Measurements from ENCODE around the gene PLA2G4D.

Gene PLA2G4D

DNA sequence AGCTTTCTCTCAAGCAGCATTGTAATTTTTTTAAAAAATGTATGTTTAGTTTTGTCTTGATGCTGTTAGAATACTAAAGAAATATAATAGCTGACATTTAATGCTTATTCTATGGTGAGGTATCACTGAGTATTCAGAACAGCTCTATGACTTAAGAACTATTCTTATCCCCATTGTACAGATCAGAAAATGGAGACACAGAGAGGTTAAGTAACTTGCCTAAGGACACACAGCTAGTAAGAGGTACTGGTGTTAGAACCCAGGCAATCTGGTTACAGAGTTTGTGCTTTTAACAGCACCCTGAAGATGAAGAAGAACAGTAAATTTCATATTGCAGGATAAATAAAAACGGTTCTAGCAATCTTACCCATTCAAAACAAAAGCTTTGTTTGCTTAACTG is 15.5 kb downstream of the PLA2G4D start:
- Mint-ChIP-seq H3K4me1 (ENCODE audit: low read depth) (no peaks in the 10 kb centered on the region), H3K9me3 (no peaks in the 10 kb centered on the region), H3K27ac (no peak overlapping the region), H3K27me3 (no peaks in the 10 kb centered on the region), H3K36me3 (ENCODE audit: low read depth) (no peaks in the 10 kb centered on the region), H3K4me3 (no peak overlapping the region)

DNA sequence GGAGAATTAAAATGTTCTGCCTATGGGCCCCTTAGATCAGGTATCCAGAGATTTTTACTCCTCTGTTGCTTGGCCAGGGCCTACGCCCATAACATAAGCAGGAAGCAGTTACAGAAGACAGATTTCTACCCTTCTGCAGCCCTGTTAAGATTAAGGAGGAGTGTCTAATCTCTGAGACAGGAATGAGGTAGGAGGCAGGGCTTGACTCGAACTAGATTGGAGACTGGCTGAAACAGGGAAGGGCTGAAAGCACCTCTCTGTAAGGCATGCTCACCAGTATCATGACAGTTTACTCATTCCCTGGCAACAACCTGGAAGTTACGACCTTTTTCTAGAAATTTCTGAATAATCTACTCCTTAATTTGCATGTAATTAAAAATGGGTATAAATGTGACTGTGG is 16.7 kb downstream of the PLA2G4D start:
- H3K36me3 Mint-ChIP-seq (ENCODE audit: low read depth): no peaks in the 10 kb centered on the region
- H3K4me3 Mint-ChIP-seq: no peak overlapping the region
- no peaks in the 10 kb centered on the region for H3K4me1 Mint-ChIP-seq (ENCODE audit: low read depth)
- H3K9me3 Mint-ChIP-seq: no peaks in the 10 kb centered on the region
- H3K27me3 Mint-ChIP-seq: no peaks in the 10 kb centered on the region
- H3K27ac Mint-ChIP-seq: no peak overlapping the region

DNA sequence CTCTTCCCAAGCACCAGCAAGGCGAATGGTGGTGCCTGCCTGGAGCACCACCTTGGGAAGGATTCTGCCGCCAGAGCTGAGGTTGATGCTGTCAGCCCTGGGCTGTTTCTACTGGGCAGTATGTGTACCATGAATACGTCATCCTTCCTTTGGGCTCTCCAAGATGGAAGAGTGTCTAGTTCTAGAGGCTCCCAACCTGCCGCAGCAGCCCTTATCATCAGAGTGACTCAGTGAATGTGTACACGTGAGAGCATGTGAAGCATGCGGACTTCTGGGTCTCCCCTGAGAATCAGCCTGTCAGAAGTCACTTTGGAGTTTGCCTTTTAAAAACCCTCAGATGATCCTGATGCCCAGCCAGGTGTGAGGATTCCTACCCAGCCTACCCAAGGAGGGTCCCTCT is 20.9 kb downstream of the PLA2G4D start:
- Mint-ChIP-seq H3K4me1 (ENCODE audit: low read depth) (no peaks in the 10 kb centered on the region), H3K27ac (no peak overlapping the region), H3K36me3 (ENCODE audit: low read depth) (no peaks in the 10 kb centered on the region), H3K27me3 (no peaks in the 10 kb centered on the region), H3K4me3 (no peak overlapping the region), H3K9me3 (no peaks in the 10 kb centered on the region)

DNA sequence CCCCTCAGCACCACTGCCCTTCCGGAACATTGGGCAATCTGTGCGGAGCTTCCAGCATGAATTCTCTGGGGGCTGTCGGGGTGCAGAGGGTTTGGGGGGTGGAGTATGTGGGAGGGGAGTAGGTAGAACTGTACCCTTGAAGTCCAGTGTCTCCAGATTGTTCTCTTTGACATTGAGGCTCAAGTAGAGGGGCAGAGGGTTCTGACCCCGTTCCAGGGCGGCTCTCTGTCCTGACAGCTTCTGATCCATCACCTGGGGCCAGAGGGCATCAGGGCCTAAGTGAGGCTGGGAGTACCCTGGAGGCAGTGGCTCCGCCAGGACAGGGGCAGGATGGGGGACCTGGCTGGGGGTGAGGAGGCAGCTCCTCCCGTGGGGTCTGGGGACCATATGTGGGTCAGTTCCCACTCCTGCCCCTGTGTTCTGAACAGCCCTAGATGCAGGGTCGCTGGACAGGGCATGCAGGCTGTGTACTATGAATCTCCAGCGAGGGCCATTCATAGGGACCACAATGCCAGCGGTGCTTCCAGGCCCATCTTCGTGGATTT is 22.1 kb downstream of the PLA2G4D start:
- H3K4me3 Mint-ChIP-seq: no peak overlapping the region
- no peaks in the 10 kb centered on the region for H3K27me3 Mint-ChIP-seq
- peaks cover 5% of the 10 kb centered on the region for H3K9me3 Mint-ChIP-seq
- no peak overlapping the region for H3K27ac Mint-ChIP-seq
- no peaks in the 10 kb centered on the region for H3K4me1 Mint-ChIP-seq (ENCODE audit: low read depth)
- H3K36me3 Mint-ChIP-seq (ENCODE audit: low read depth): peaks cover 4% of the 10 kb centered on the region

DNA sequence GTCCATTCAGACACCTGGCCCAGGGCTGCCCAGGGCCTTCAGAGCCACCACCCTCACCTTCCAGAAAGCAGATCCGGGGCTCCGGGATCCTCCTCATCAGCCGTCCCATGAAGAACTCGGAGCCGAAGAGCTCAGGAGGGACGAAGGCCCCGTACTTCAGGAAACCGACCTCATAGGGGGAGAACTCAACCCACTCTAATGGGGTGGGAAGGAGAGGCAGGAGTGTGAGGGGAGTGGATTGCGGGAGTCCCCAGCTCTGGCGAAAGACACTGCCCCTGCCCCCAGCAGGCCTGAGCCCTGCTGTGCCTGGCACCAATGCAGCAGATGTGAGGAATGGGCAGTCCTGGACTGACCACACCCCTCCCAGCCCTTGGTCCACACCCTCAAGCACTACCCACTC is 22.6 kb downstream of the PLA2G4D start:
- no peak overlapping the region for H3K27ac Mint-ChIP-seq
- no peak overlapping the region for H3K4me3 Mint-ChIP-seq
- H3K27me3 Mint-ChIP-seq: peaks cover 3% of the 10 kb centered on the region
- peaks cover 6% of the 10 kb centered on the region for H3K36me3 Mint-ChIP-seq (ENCODE audit: low read depth)
- no peaks in the 10 kb centered on the region for H3K4me1 Mint-ChIP-seq (ENCODE audit: low read depth)
- peaks cover 5% of the 10 kb centered on the region for H3K9me3 Mint-ChIP-seq

DNA sequence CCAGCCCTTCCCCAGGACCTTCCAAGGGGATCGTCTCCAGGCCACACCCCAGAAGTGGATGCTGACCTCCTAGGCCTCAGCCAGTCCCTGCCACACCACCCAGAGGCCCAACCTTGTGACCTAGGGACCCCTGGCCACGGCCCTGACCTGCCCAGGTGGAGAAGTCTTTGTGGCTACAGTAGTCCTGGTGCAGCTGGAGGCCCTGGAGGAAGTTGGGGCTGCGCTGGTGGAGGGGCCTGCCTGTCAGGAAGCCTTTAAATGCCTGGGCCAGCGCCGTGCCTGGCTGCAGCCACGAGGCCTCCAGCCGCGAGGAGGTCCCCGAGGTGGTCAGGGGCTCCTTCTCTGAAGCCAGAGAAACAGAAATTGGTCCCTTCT is 23.4 kb downstream of the PLA2G4D start:
- Mint-ChIP-seq H3K27ac (no peak overlapping the region), H3K4me1 (ENCODE audit: low read depth) (no peaks in the 10 kb centered on the region), H3K36me3 (ENCODE audit: low read depth) (peaks cover 8% of the 10 kb centered on the region), H3K27me3 (peaks cover 8% of the 10 kb centered on the region), H3K9me3 (peaks cover 5% of the 10 kb centered on the region), H3K4me3 (no peak overlapping the region)

DNA sequence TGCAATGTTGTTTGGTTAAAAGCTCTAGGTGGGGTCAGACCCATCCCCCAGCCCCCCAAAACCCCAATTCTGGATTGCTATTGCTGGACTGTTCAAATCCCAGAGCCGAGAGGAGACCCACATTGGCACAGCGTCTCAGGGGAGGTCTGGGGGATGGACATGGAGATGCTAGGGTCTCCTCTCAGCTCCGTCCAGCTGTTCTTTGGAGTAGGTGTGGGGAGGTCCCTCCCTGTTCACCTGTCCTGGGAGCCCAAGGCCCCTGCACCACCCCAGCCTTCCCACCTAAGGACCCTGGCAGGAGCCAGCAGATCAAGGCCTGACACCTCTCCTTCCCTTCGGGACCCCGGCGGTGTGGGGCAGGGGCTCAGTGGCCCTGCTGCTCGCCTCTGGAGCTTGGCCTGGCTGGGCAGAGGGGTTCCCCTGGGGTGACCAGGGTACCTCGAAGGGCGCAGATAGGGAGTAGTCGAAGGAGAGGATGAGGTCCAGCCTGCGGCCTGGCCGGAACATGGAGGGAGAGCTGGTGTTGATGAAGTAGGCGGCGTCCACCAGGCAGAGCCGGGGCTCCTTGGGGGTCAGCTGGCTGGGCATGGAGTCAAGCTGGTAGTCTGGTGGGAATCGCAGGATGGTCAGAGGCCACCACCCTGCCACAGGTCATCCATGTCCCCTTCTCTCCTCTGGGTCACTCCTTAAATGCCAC is 23.9 kb downstream of the PLA2G4D start:
- Mint-ChIP-seq H3K27ac (no peak overlapping the region), H3K27me3 (peaks cover 8% of the 10 kb centered on the region), H3K4me1 (ENCODE audit: low read depth) (no peaks in the 10 kb centered on the region), H3K9me3 (peaks cover 5% of the 10 kb centered on the region), H3K4me3 (no peak overlapping the region), H3K36me3 (ENCODE audit: low read depth) (peaks cover 8% of the 10 kb centered on the region)

DNA sequence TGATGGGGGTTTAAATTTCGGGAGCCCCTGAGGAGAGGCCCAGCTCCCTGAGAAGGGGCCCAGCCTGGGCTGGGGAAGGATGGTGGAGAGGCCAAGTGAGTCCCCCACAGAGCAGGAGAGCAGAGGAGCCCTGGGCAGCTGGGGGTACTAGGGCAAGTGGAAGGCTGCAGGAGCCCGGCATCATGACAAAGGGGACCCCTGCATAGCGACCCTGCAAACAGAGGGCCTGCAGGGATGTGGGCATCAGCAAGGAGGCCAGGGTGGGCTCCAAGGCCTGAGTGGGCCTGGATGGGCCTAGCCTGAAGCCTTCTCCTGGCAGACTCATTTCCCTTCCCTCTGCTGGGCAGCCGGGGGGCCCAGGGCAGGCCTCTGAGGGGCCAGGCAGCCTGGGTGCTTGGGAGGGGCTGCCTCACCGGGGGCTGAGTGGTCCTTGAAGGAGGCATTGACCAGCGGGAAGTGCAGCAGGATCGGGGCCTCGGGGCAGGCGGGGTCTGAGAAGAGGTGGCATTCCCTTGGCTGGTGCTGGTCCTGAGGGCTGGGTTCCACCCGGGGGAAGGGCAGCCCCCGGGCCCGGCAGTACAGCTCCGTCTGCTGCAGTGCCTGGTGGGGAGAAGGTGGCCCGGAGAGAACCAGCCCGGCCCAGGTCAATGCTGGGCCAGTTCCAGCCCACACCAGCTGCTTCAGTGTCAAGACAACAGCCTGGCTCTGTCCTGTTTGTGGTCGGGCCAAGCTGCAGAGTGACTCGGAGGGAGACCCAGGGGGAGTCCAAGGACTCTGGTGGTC is 24.7 kb downstream of the PLA2G4D start:
- peaks cover 5% of the 10 kb centered on the region for H3K9me3 Mint-ChIP-seq
- H3K4me3 Mint-ChIP-seq: no peak overlapping the region
- no peak overlapping the region for H3K27ac Mint-ChIP-seq
- peaks cover 8% of the 10 kb centered on the region for H3K27me3 Mint-ChIP-seq
- H3K4me1 Mint-ChIP-seq (ENCODE audit: low read depth): no peaks in the 10 kb centered on the region
- peaks cover 8% of the 10 kb centered on the region for H3K36me3 Mint-ChIP-seq (ENCODE audit: low read depth)

DNA sequence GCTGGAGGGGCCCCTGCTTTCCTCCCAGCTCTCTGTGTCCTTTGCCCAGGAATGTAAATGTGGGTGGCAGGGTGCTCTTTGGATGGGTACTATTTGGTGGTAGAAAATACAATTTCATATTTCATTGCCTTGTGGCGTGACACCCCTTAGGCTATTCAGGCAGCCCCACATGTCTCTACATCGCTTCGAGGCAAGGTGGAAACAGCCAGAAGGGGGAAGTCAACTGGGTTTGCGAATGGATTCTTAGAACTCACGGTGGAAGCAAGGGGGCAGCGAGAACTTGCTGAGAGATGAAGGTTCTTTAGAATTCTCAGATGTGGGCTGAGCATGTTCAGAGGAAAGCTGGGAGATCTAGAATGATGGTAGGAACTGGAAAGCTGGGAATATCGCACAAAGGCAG is 25.3 kb downstream of the PLA2G4D start:
- Mint-ChIP-seq H3K4me3 (no peak overlapping the region), H3K36me3 (ENCODE audit: low read depth) (peaks cover 8% of the 10 kb centered on the region), H3K4me1 (ENCODE audit: low read depth) (no peaks in the 10 kb centered on the region), H3K27me3 (peaks cover 8% of the 10 kb centered on the region), H3K9me3 (peaks cover 5% of the 10 kb centered on the region), H3K27ac (no peak overlapping the region)

DNA sequence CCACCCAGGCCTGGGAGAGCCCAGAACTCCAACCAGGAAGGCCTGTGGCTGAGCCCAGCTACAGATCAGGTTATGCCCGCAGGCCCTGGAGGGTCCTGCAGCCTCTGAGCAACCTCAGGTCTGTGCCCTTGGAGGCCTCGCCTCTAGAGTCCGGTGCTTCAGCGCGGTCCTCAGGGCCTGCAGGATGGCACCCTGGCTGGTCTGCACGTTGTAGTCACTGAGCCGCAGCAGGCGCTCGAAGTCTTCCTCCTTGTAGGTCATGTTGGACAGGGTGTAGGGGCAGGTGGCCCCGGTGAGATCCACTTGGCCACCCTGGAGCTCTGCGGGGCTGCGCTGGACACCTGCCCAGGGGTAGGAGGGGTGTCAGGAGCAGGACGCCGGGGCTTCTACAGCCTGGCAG is 25.8 kb downstream of the PLA2G4D start:
- Mint-ChIP-seq H3K27ac (no peak overlapping the region), H3K9me3 (peaks cover 5% of the 10 kb centered on the region), H3K4me3 (no peak overlapping the region), H3K36me3 (ENCODE audit: low read depth) (peaks cover 8% of the 10 kb centered on the region), H3K4me1 (ENCODE audit: low read depth) (no peaks in the 10 kb centered on the region), H3K27me3 (peaks cover 8% of the 10 kb centered on the region)

DNA sequence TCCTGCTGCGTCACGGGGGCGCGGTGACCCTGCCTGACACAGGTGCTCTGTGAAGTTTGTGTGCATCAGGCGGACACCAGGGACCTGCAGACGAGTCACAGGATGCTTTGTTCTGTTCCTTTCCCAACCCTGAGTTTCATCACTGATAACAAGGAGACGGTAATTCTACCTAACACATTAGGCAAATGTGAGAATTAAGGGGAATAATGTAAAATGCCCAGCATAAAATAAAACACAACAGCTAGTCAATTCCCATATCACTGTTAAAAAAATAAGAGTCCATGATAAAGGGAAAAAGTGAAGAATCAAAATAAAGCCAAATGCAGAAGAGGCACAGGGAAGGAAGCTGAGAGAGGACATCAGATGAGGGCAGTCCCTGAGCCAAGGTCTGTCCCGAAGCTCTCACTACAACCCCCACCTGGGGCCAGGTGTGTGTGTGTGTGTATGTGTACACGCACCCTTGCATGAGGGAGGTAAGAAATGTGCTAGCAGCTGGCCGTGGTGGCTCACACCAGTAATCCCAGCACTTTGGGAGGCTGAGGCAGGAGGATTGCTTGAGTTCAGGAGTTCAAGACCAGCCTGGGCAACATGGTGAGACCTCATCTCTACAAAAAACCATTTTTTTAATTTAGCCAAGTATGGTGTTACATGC is 27.5 kb downstream of the PLA2G4D start:
- H3K27me3 Mint-ChIP-seq: peaks cover 8% of the 10 kb centered on the region
- H3K4me1 Mint-ChIP-seq (ENCODE audit: low read depth): no peaks in the 10 kb centered on the region
- no peak overlapping the region for H3K27ac Mint-ChIP-seq
- peaks cover 5% of the 10 kb centered on the region for H3K9me3 Mint-ChIP-seq
- no peak overlapping the region for H3K4me3 Mint-ChIP-seq
- peaks cover 8% of the 10 kb centered on the region for H3K36me3 Mint-ChIP-seq (ENCODE audit: low read depth)

DNA sequence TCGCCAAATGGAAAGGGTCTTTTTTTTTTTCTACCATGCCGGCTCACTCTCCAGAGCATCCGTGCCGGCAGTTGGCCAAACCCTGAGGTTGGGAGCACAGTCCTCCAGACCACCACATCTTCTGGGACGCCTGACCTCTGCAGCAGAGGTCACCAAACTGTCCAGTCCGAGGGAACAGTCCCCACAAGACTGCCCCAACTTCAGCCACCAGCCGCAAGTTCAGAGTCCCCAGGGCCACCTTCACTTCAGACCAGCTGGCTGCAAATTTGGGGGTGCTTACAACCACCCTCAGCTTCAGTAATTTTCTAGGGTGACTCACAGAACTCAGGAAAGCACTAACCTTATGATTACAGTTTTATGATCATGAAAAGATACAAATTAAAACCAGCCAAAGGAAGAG is 28.9 kb downstream of the PLA2G4D start:
- Mint-ChIP-seq H3K4me1 (ENCODE audit: low read depth) (no peaks in the 10 kb centered on the region), H3K36me3 (ENCODE audit: low read depth) (peaks cover 8% of the 10 kb centered on the region), H3K4me3 (no peak overlapping the region), H3K27ac (no peak overlapping the region), H3K27me3 (peaks cover 8% of the 10 kb centered on the region), H3K9me3 (peaks cover 5% of the 10 kb centered on the region)

DNA sequence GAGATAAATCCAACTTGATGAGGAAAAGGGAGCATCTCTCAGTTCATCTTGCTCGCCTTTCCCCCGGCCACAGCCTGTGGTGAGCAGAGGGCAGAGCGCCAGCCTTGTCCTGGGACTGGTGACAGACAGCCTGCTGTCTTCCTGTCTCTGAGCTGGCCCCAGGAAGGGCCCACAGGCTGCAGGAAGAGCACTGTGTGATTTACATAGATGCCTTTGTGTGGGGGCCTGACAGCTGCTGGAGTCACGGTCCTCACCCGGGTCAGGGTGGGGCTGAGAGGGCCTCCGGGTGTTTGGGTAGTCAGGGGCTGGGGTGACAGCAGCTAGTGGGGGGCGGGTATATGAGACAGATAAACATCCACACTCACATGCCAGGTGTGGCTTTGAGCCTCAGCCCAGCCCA is 29.3 kb downstream of the PLA2G4D start:
- peaks cover 5% of the 10 kb centered on the region for H3K9me3 Mint-ChIP-seq
- no peak overlapping the region for H3K4me3 Mint-ChIP-seq
- H3K36me3 Mint-ChIP-seq (ENCODE audit: low read depth): peaks cover 8% of the 10 kb centered on the region
- peaks cover 8% of the 10 kb centered on the region for H3K27me3 Mint-ChIP-seq
- no peak overlapping the region for H3K27ac Mint-ChIP-seq
- H3K4me1 Mint-ChIP-seq (ENCODE audit: low read depth): no peaks in the 10 kb centered on the region

DNA sequence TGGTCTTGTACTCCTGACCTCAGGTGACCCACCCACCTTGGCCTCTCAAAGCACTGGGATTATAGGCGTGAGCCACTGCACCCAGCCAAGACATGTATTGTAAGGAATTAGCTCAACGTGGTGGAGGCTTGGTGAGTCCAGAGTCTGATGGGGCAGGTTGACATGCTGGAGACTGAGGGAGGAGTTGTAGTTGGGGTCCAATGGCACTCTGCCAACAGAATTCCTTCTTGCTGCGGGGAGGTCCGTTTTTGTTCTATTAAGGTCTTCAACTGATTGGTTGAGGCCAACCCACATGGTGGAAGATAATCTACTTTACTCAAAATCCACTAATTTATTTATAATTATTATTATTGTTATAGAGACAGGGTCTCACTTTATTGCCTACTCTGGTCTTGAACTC is 30.1 kb downstream of the PLA2G4D start:
- Mint-ChIP-seq H3K36me3 (ENCODE audit: low read depth) (peaks cover 8% of the 10 kb centered on the region), H3K4me3 (no peak overlapping the region), H3K9me3 (peaks cover 5% of the 10 kb centered on the region), H3K27me3 (peaks cover 8% of the 10 kb centered on the region), H3K27ac (no peak overlapping the region), H3K4me1 (ENCODE audit: low read depth) (no peaks in the 10 kb centered on the region)

DNA sequence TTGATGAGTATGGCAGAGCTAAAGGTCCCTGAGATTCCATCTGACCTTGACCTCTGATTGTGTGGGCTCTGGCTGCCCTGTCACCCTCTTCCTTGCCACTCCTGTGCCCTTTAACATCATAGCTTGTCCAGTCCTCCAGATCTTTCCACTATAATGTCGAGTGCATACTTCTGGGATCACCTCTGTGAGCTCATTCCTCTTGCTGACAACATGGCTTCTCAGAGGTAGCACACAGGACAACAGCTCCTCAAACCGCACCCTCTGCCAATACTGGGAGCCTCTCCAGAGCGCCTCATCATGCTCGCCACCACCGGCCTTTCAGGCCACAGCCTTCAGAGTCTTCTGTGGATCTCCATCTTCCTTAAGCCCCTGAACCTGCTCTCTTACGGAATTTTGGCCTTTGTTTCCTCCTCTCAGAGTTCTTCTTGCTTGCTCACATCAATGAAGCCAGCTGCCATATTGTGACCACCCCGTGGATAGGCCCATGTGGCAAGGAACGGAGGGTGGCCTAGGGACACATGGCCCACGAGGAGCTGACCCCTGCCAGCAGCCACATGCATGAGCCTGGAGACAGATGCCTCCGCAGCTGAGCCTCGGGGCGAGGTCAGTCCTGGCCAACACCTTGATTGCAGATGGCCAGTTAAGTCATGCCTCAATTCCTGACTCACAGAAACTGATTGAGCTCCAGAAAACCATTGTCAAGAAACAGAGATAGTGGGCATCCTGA is 31.1 kb downstream of the PLA2G4D start:
- Mint-ChIP-seq H3K36me3 (ENCODE audit: low read depth) (peaks cover 8% of the 10 kb centered on the region), H3K9me3 (peaks cover 5% of the 10 kb centered on the region), H3K27me3 (peaks cover 9% of the 10 kb centered on the region), H3K27ac (no peak overlapping the region), H3K4me1 (ENCODE audit: low read depth) (no peaks in the 10 kb centered on the region), H3K4me3 (no peak overlapping the region)

Measured in stimulated activated naive CD8-positive, alpha-beta T cell treated with anti-CD3 and anti-CD28 coated beads, Interleukin-15, Interleukin-2, amounts not matched to agents 100 ng/mL and 50 ng/mL, for 24 hours (primary cell).